ENCODE results near the gene TMEM187. TPM values are rescaled to one million over a fixed set of nuclear protein-coding genes. Genes with fewer than 3 reads are reported as not detected.

Gene TMEM187
- total and polyA plus RNA-seq, 2 of the 4 experiments (the other 2 are of a cell fraction) = 3.4 to 6.2 TPM

DNA sequence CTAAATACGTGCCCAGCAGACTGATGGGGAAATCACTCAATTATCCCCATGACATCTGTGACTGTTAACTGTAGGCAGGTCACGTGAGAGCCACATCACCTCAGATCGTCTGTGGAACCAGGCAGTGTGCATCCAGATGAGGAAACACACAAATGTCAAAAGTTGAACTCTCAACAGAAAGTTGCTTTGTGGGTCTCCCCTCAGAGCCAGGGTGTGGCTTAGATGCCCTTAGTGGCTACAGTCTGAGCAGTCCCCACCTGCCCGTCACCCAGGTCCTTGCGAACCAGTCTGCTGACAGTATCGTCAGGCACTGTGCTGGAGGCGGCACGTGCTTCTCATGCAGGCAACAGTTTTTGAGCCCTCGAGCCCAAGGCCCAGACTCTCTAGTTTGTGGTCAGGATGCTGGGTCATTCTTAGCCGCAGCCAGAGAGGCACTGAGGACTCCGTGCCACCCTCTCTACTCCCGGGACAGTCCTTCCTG, 10.8 kb downstream of the TMEM187 start:
- no peak overlapping the region for H3K9ac ChIP-seq (ENCODE audit: low read depth, low read length)
- no peak overlapping the region for H3K4me3 ChIP-seq (ENCODE audit: insufficient read depth, low read depth, low read length)
- H2BK5ac ChIP-seq (ENCODE audit: low read depth, low read length, poor library complexity, severe bottlenecking) = no peak overlapping the region
- no peak overlapping the region for H3K23ac ChIP-seq (ENCODE audit: low read depth, low read length)
- H3K56ac ChIP-seq (ENCODE audit: extremely low read depth, insufficient read depth, low read length) = no peak overlapping the region
- H3K9me1 ChIP-seq (ENCODE audit: insufficient read depth, low read length) = no peaks in the 10 kb centered on the region
- CTCF ChIA-PET = no interaction called here
- no TSS peak for BruUV-seq (replicated peaks)
- H3K27ac ChIP-seq (ENCODE audit: insufficient read depth, low read length) = no peak overlapping the region
- 84% methylated on average over 6 of the region's 12 CpGs; no CpG with 5 or more reads in 1 of the 2 experiments for WGBS, 2 experiments (ENCODE audit: extremely low coverage in 2 of 2, insufficient read length in 1 of 2)
- H3K4me2 ChIP-seq (ENCODE audit: low read depth, low read length) = no peak overlapping the region
- H2AFZ ChIP-seq (replicated peaks; ENCODE audit: low read length, poor library complexity) = no peak overlapping the region
- H3K4ac ChIP-seq (ENCODE audit: low read depth, low read length) = no peak overlapping the region
- H2AK9ac ChIP-seq (replicated peaks; ENCODE audit: low read depth, low read length, poor library complexity) = no peak overlapping the region
- POLR2A ChIA-PET (ENCODE audit: unreplicated experiment) = no interaction called here
- H2BK20ac ChIP-seq (ENCODE audit: low read depth, low read length) = no peak overlapping the region
- no peaks in the 10 kb centered on the region for H4K20me1 ChIP-seq (ENCODE audit: insufficient read depth, low read length)
- dilution Hi-C loops (cut with HindIII; ENCODE audit: low sequenced_read_pairs, unreplicated experiment) = no loop called here
- no peaks in the 10 kb centered on the region for H3K4me1 ChIP-seq (ENCODE audit: control insufficient read depth, insufficient read depth, low read length)
- no peak overlapping the region for H3K14ac ChIP-seq (replicated peaks; ENCODE audit: low read depth, low read length)
- H3K9me3 ChIP-seq (ENCODE audit: control insufficient read depth, insufficient read depth, low read length) = peaks cover 4% of the 10 kb centered on the region; the same call in 1 of the 2 replicates
- TF ChIP-seq MAFK (IDR thresholded peaks at IDR 0.05; ENCODE audit: low read depth, low read length) = no peak
- TF ChIP-seq NFE2L2 (IDR thresholded peaks at IDR 0.05; ENCODE audit: low read depth, low read length) = no peak
- no peak for TF ChIP-seq MXI1 (IDR thresholded peaks at IDR 0.05; ENCODE audit: borderline replicate concordance, low read depth, low read length)
- TF ChIP-seq CTCF (conservative IDR thresholded peaks at IDR 0.05; ENCODE audit: low read depth, low read length) = no peak
- no peak for TF ChIP-seq BHLHE40 (IDR thresholded peaks at IDR 0.05; ENCODE audit: low read depth, low read length)
- no peak for TF ChIP-seq ELK1 (IDR thresholded peaks at IDR 0.05; ENCODE audit: borderline replicate concordance, low read depth, low read length)
- no peak for TF ChIP-seq RFX5 (IDR thresholded peaks at IDR 0.05; ENCODE audit: low read depth, low read length)
- no peak for TF ChIP-seq POLR2A (IDR thresholded peaks at IDR 0.05; ENCODE audit: low read depth, low read length)
- H3K79me1 ChIP-seq (ENCODE audit: low read depth in 1 of 2, low read length in 2 of 2) = no peaks in the 10 kb centered on the region
- intact Hi-C loops (cut with micrococcal nuclease) = no loop called here
- DNase-seq = no peak
- H3K18ac ChIP-seq (ENCODE audit: low read depth, low read length) = no peak overlapping the region
- no peak overlapping the region for H4K91ac ChIP-seq (ENCODE audit: insufficient read depth, low read depth, low read length)
- ATAC-seq (ENCODE audit: low read depth) = no peak
- H3K27me3 ChIP-seq (ENCODE audit: control insufficient read depth, insufficient read depth, low read length) = no peaks in the 10 kb centered on the region; the same call in 1 of the 2 replicates
- no peak overlapping the region for H2AK5ac ChIP-seq (ENCODE audit: low read depth, low read length)
- H4K5ac ChIP-seq (ENCODE audit: low read depth, low read length) = no peak overlapping the region
- in situ Hi-C loops (cut with MboI; ENCODE audit: low sequenced_read_pairs) = no loop called here
- no peak overlapping the region for H2BK120ac ChIP-seq (ENCODE audit: low read depth, low read length)
- H4K8ac ChIP-seq (ENCODE audit: low read depth in 2 of 2, low read length in 2 of 2) = no peak overlapping the region
- no peak overlapping the region for H2BK15ac ChIP-seq (ENCODE audit: low read depth, low read length)
- no peaks in the 10 kb centered on the region; the same call in 1 of the 2 replicates for H3K36me3 ChIP-seq (ENCODE audit: control insufficient read depth, insufficient read depth, low read length)

All from IMR-90 (cell line).